ENCODE data around the gene SORL1.

Gene SORL1

GRCh38 chr11:121587182-121587581 lies 135.1 kb downstream of the SORL1 start:
- in situ Hi-C loops (cut with MboI; ENCODE audit: low sequenced_read_pairs, unreplicated experiment) = no loop called here

GRCh38 chr11:121588747-121589146 lies 136.6 kb downstream of the SORL1 start:
- TF ChIP-seq, protein P1, sequence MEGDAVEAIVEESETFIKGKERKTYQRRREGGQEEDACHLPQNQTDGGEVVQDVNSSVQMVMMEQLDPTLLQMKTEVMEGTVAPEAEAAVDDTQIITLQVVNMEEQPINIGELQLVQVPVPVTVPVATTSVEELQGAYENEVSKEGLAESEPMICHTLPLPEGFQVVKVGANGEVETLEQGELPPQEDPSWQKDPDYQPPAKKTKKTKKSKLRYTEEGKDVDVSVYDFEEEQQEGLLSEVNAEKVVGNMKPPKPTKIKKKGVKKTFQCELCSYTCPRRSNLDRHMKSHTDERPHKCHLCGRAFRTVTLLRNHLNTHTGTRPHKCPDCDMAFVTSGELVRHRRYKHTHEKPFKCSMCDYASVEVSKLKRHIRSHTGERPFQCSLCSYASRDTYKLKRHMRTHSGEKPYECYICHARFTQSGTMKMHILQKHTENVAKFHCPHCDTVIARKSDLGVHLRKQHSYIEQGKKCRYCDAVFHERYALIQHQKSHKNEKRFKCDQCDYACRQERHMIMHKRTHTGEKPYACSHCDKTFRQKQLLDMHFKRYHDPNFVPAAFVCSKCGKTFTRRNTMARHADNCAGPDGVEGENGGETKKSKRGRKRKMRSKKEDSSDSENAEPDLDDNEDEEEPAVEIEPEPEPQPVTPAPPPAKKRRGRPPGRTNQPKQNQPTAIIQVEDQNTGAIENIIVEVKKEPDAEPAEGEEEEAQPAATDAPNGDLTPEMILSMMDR (IDR thresholded peaks at IDR 0.05; ENCODE audit: borderline replicate concordance, control extremely low read depth, extremely low read depth, insufficient read depth, missing control alignments) = no peak
- in situ Hi-C loops (cut with MboI; ENCODE audit: low sequenced_read_pairs, unreplicated experiment) = no loop called here
- DNase-seq (ENCODE audit: low spot score) = no peak

More at GRCh38 chr11:121587182-121587581, 135.1 kb downstream of the SORL1 start:
- no peak for DNase-seq (ENCODE audit: low spot score)
- TF ChIP-seq, protein P1 (IDR thresholded peaks at IDR 0.05; ENCODE audit: borderline replicate concordance, control extremely low read depth, extremely low read depth, insufficient read depth, missing control alignments) = no peak

DNA sequence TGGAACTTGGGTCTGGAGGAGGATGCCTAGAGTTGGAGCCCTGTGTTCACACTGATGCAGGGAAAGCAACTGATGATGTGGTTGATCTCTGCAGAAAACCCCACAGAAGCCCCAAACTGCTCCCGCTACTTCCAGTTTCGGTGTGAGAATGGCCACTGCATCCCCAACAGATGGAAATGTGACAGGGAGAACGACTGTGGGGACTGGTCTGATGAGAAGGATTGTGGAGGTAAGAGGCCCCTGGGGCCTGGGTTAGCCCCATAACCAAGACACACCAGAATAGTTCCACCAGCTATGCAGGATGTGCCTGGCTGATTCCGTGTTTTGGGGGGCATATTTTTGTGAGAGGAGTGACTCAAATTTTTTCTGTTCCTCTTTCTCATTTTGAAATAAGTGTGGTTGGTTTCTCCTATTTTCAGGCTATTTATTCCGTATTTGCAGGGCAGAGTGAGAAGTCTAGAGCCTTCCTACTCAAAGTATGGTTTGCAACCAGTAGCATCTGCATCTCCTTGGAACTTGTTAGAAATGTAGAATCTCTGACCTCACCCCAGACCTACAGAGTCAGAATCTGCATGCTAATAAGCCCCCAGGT lies 137.9 kb downstream of the SORL1 start:
- in situ Hi-C loops (cut with MboI; ENCODE audit: low sequenced_read_pairs, unreplicated experiment) = loop anchor here (5.0 to 10.0 kb wide), 2 partner anchors 268 to 345 kb away; no protein-coding TSS in a partner anchor
- TF ChIP-seq, protein P1 (IDR thresholded peaks at IDR 0.05; ENCODE audit: borderline replicate concordance, control extremely low read depth, extremely low read depth, insufficient read depth, missing control alignments) = no peak
- peak; percentile 81 for DNase-seq (ENCODE audit: low spot score)

- no peak for DNase-seq (ENCODE audit: low spot score)
- TF ChIP-seq, protein P1 (IDR thresholded peaks at IDR 0.05; ENCODE audit: borderline replicate concordance, control extremely low read depth, extremely low read depth, insufficient read depth, missing control alignments) = no peak
- in situ Hi-C loops (cut with MboI; ENCODE audit: low sequenced_read_pairs, unreplicated experiment) = loop anchor here (5.0 to 10.0 kb wide), 2 partner anchors 269 to 346 kb away; no protein-coding TSS in a partner anchor
Observed at GRCh38 chr11:121590772-121591404, 138.8 kb downstream of the SORL1 start.

DNA sequence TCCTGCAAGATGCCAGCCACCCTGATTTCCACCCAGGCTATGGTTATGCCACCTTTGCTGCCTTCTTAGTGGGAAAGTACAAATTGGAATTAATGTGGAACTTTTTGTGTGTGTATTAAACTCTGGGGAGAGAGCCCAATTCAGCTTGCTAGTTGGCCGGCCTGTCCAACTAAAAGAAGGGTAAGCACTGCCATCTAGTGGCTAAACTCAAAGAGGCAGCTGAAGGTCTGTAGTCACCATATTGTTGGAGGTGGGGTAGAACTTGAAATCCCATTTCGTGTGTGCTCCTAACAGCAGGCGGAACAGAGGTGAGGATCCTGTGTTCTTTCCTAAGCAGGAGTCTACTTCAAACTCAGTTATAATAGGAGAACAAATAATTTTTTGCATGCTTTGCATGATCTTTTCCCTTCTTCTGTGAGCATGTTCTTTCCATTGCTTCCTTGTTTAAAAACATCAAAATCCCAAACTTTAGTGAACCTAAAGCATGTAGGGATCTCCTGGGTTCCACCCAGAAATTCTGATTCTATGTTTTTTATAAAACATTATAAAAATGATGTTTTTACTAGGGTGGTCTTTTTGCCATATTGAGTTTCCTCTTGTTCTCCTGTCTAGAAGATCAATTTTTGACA lies 139.4 kb downstream of the SORL1 start:
- DNase-seq (ENCODE audit: low spot score) = peak; percentile 76
- TF ChIP-seq, protein P1 (IDR thresholded peaks at IDR 0.05; ENCODE audit: borderline replicate concordance, control extremely low read depth, extremely low read depth, insufficient read depth, missing control alignments) = peak; percentile 73
- in situ Hi-C loops (cut with MboI; ENCODE audit: low sequenced_read_pairs, unreplicated experiment) = loop anchor here (5.0 to 10.0 kb wide), 2 partner anchors 269 to 347 kb away; no protein-coding TSS in a partner anchor

GRCh38 chr11:121592708-121593107 lies 140.6 kb downstream of the SORL1 start:
- in situ Hi-C loops (cut with MboI; ENCODE audit: low sequenced_read_pairs, unreplicated experiment) = loop anchor here (5.0 to 10.0 kb wide), 2 partner anchors 270 to 348 kb away; no protein-coding TSS in a partner anchor
- TF ChIP-seq, protein P1 (IDR thresholded peaks at IDR 0.05; ENCODE audit: borderline replicate concordance, control extremely low read depth, extremely low read depth, insufficient read depth, missing control alignments) = no peak
- peak; percentile 59 for DNase-seq (ENCODE audit: low spot score)
